Spinal cord (tissue), 10 donors: ENCODE measurements around the gene UBE2V1. TPM values are rescaled to one million over a fixed set of nuclear protein-coding genes. Genes with fewer than 3 reads are reported as not detected.
A peak's percentile ranks its signal among the peaks of the same experiment; 100 is the strongest.

Experiments
- DNase-seq, 6 donors: peaks; one replicate each; pipeline versions ENCODE4 v3.0.0 to v3.0.0-alpha.2; 2013 to 2015; ENCODE audit warnings: low spot score in 6 of 6, low read depth in 4 of 6
- H3K27ac ChIP-seq: one replicate; pipeline ENCODE4 v1.5.1; 2013; ENCODE audit warnings: low read depth, low read length, control low read depth
- H3K27me3 ChIP-seq: one replicate; pipeline ENCODE4 v1.6.1; 2013; ENCODE audit warnings: low read length; ENCODE audit not compliant: control insufficient read depth, insufficient read depth
- H3K36me3 ChIP-seq: one replicate; pipeline ENCODE4 v1.6.1; 2013; ENCODE audit warnings: low read length; ENCODE audit not compliant: control insufficient read depth, insufficient read depth
- H3K4me1 ChIP-seq: one replicate; pipeline ENCODE4 v1.6.1; 2013; ENCODE audit warnings: low read length; ENCODE audit not compliant: control insufficient read depth, insufficient read depth
- H3K4me3 ChIP-seq: one replicate; pipeline ENCODE4 v1.5.1; 2013; ENCODE audit warnings: low read depth, low read length, control low read depth
- H3K9me3 ChIP-seq: one replicate; pipeline ENCODE4 v1.6.1; 2013; ENCODE audit warnings: low read length; ENCODE audit not compliant: control insufficient read depth, insufficient read depth
- WGBS: methylation state at CpG from one replicate; pipeline ENCODE4 v1.1.5; 2013; ENCODE audit warnings: missing lambda C conversion rate; ENCODE audit not compliant: insufficient coverage; 5-methylcytosine and 5-hydroxymethylcytosine counted together
- polyA plus RNA-seq, 2 donors: library from polyadenylated mRNA; unstranded; fragments of 120-200 nt; gene quantifications; one replicate each; pipeline ENCODE4 v1.2.1, GENCODE V29; 2013; ENCODE audit not compliant: insufficient read length in 2 of 2
- total RNA-seq, 2 donors: library from RNA; depleted of rRNA in 1 of 2; stranded (reverse); fragments of 120-200 nt in 1 of 2; fragments of >200 nt in 1 of 2; gene quantifications; one replicate each; pipeline versions ENCODE4 v1.2.3 to v1.2.4, GENCODE V29; 2013 to 2014
- donor health status: healthy.

The UBE2V1 gene
- total and polyA plus RNA-seq, 4 donors = 47.8 to 174 (median 111) TPM

GRCh38 chr20:50042370-50043313, 70.3 kb downstream of the UBE2V1 start:
- 91% methylated on average over 9 of the region's 10 CpGs for WGBS

GRCh38 chr20:50041246-50041873, 71.6 kb downstream of the UBE2V1 start:
- DNase-seq = no peak
- H3K4me1 ChIP-seq = peaks cover 17% of the 10 kb centered on the region
- no peak overlapping the region for H3K27ac ChIP-seq
- no peaks in the 10 kb centered on the region for H3K36me3 ChIP-seq
- H3K27me3 ChIP-seq = no peaks in the 10 kb centered on the region
- no peak overlapping the region for H3K4me3 ChIP-seq
- no peaks in the 10 kb centered on the region for H3K9me3 ChIP-seq
- 58% methylated on average over 8 of the region's 16 CpGs for WGBS

More at GRCh38 chr20:50042370-50043313, 70.3 kb downstream of the UBE2V1 start:
- no peak for DNase-seq
- Histone ChIP-seq H3K9me3 (no peaks in the 10 kb centered on the region), H3K4me1 (peaks cover 25% of the 10 kb centered on the region), H3K27me3 (no peaks in the 10 kb centered on the region), H3K4me3 (no peak overlapping the region), H3K27ac (no peak overlapping the region), H3K36me3 (no peaks in the 10 kb centered on the region)

DNA sequence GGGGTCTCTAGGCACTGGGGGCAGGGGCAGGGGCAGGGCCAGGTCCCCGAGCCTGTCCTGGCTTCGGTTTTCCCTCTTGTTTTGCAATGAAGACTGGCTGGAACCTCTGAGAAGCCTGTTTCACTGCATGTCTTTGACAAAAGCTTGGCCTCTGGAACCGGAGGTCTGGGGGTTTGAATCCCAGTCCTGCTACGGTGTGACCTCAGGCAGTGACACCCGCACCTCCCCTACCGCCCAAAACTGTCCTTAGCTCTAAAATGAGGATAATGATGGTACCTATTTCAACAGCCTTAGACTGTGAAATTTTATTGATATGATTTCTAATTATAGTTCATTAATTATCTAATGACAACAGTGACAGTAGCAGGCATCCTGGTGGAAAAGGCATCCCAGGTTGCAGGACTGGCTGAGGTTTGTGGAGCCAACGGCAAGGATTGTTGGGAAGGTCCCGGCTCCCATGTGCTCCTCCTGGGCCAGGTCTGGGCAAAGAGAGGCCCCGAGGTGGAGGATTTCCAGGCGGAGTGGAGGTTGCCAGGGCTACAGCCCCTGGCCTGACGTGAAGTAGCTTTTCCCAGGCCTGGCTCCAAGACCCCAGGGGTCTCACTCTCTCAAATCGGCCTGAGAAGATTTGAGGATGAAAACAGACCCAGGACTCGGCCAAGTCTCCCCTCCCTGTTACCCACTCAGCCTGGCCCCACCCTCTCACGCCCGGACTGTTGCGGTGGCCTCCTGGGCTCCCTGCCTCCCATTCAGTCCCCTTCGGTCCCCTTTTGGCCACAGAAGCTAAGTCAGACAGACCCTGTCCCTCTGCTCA, 72.3 kb downstream of the UBE2V1 start:
- Histone ChIP-seq H3K36me3 (no peaks in the 10 kb centered on the region), H3K4me3 (no peak overlapping the region), H3K27me3 (no peaks in the 10 kb centered on the region), H3K4me1 (peaks cover 17% of the 10 kb centered on the region), H3K9me3 (no peaks in the 10 kb centered on the region), H3K27ac (no peak overlapping the region)
- DNase-seq = peak in 1 of 6 donors; percentile 64
- 33% methylated on average over 13 of the region's 17 CpGs for WGBS

- H3K27ac ChIP-seq = no peak overlapping the region
- DNase-seq = no peak
Measured at GRCh38 chr20:50039706-50040431, 73.1 kb downstream of the UBE2V1 start.

GRCh38 chr20:50038574-50038991, 74.4 kb downstream of the UBE2V1 start:
- WGBS = 33% methylated on average over 8 of the region's 10 CpGs
- H3K36me3 ChIP-seq = no peaks in the 10 kb centered on the region
- no peak overlapping the region for H3K27ac ChIP-seq
- H3K4me1 ChIP-seq = peaks cover 17% of the 10 kb centered on the region
- no peaks in the 10 kb centered on the region for H3K9me3 ChIP-seq
- no peak for DNase-seq
- H3K27me3 ChIP-seq = no peaks in the 10 kb centered on the region
- H3K4me3 ChIP-seq = no peak overlapping the region

More at GRCh38 chr20:50039706-50040431, 73.1 kb downstream of the UBE2V1 start:
- Histone ChIP-seq H3K9me3 (no peaks in the 10 kb centered on the region), H3K27me3 (no peaks in the 10 kb centered on the region), H3K4me3 (no peak overlapping the region), H3K36me3 (no peaks in the 10 kb centered on the region), H3K4me1 (peaks cover 17% of the 10 kb centered on the region)
- 64% methylated on average over 10 of the region's 10 CpGs for whole genome bisulfite sequencing

- no peak overlapping the region for H3K4me3 ChIP-seq
- no peaks in the 10 kb centered on the region for H3K36me3 ChIP-seq
- H3K9me3 ChIP-seq = no peaks in the 10 kb centered on the region
- no peaks in the 10 kb centered on the region for H3K27me3 ChIP-seq
- no peak for DNase-seq
- H3K27ac ChIP-seq = no peak overlapping the region
- WGBS = 67% methylated on average over 6 of the region's 6 CpGs
- peaks cover 17% of the 10 kb centered on the region for H3K4me1 ChIP-seq
Measured at GRCh38 chr20:50038169-50038568, 74.8 kb downstream of the UBE2V1 start.

- H3K9me3 ChIP-seq = no peaks in the 10 kb centered on the region
Measured at GRCh38 chr20:50037575-50037974, 75.4 kb downstream of the UBE2V1 start.

DNA sequence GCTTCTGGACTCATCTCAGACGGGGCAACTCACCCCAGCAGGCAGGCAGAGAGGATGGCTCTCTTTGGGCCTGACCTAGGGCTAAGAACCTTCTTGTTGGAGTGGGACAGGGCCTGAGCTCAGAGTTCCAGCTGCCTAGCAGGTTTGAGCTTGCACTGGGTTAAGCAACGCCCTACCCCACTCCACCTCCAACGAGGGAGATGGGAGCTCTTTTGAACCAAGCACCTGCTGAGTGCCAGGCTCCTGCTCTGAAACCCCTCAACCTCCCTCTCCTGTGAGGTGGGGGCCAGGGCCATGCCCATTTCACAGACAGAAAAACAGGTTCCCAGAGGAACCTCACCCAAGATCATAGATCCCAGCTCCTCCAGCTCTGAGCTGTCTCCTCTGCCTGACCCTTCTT, 75.8 kb downstream of the UBE2V1 start:
- no peak overlapping the region for H3K4me3 ChIP-seq
- no peaks in the 10 kb centered on the region for H3K36me3 ChIP-seq
- H3K9me3 ChIP-seq = no peaks in the 10 kb centered on the region
- no peak overlapping the region for H3K27ac ChIP-seq
- peaks cover 17% of the 10 kb centered on the region for H3K4me1 ChIP-seq
- no peak for DNase-seq
- no peaks in the 10 kb centered on the region for H3K27me3 ChIP-seq
- 67% methylated on average over 3 of the region's 3 CpGs for WGBS

More at GRCh38 chr20:50037575-50037974, 75.4 kb downstream of the UBE2V1 start:
- no peaks in the 10 kb centered on the region for H3K27me3 ChIP-seq
- H3K27ac ChIP-seq = no peak overlapping the region
- 81% methylated on average over 7 of the region's 7 CpGs for WGBS
- DNase-seq = no peak
- H3K4me3 ChIP-seq = no peak overlapping the region
- H3K36me3 ChIP-seq = no peaks in the 10 kb centered on the region
- H3K4me1 ChIP-seq = peaks cover 17% of the 10 kb centered on the region

- Histone ChIP-seq H3K27ac (no peak overlapping the region), H3K4me1 (peaks cover 17% of the 10 kb centered on the region), H3K36me3 (no peaks in the 10 kb centered on the region), H3K27me3 (no peaks in the 10 kb centered on the region), H3K9me3 (no peaks in the 10 kb centered on the region), H3K4me3 (no peak overlapping the region)
- DNase-seq = no peak
- WGBS = 78% methylated on average over 3 of the region's 3 CpGs
Measured at GRCh38 chr20:50036703-50037102, 76.2 kb downstream of the UBE2V1 start.
